Measurements from ENCODE around the gene RIC8B.
A peak's percentile ranks its signal among the peaks of the same experiment; 100 is the strongest.

The RIC8B gene

DNA sequence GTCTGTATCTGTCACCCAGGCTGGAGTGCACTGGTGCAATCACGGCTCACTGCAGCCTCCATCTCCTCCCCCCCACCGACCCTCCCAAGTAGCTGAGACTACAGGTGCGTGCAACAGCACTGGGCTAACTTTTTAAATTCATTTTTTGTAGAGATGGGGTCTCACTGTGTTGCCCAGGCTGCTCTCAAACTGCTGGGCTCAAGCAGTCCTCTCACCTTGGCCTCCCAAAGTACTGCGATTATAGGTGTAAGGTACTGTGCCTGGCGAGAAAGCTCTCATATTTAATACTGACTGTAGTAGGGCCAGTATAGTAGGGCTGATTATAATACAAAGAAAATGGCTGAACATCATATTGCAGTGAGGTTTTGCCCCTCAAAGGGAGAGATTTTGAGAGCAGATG, 2.4 kb downstream of the RIC8B start:
- Histone ChIP-seq H3K9ac (ENCODE audit: low read depth, low read length) (no peak overlapping the region), H3K9me3 (ENCODE audit: control insufficient read depth, insufficient read depth, low read length) (no peaks in the 10 kb centered on the region), H3K36me3 (ENCODE audit: control insufficient read depth, insufficient read depth, low read length) (no peaks in the 10 kb centered on the region), H3K27me3 (ENCODE audit: control insufficient read depth, insufficient read depth, low read length) (no peaks in the 10 kb centered on the region), H3K4me3 (ENCODE audit: low read depth, low read length) (no peak overlapping the region), H3K4me1 (ENCODE audit: control insufficient read depth, insufficient read depth, low read length) (peaks cover 14% of the 10 kb centered on the region)

- H3K4me3 ChIP-seq (ENCODE audit: low read depth, low read length), result no peak overlapping the region
- no peaks in the 10 kb centered on the region for H3K9me3 ChIP-seq (ENCODE audit: control insufficient read depth, insufficient read depth, low read length)
- no peaks in the 10 kb centered on the region for H3K27me3 ChIP-seq (ENCODE audit: control insufficient read depth, insufficient read depth, low read length)
- H3K36me3 ChIP-seq (ENCODE audit: control insufficient read depth, insufficient read depth, low read length), result no peaks in the 10 kb centered on the region
- H3K4me1 ChIP-seq (ENCODE audit: control insufficient read depth, insufficient read depth, low read length), result peaks cover 24% of the 10 kb centered on the region
- no peak overlapping the region for H3K9ac ChIP-seq (ENCODE audit: low read depth, low read length)
These were observed 5.6 kb downstream of the RIC8B start for GRCh38 chr12:106780010-106780631.

GRCh38 chr12:106782619-106783018, 8.1 kb downstream of the RIC8B start:
- Histone ChIP-seq H3K4me1 (ENCODE audit: control insufficient read depth, insufficient read depth, low read length) (peaks cover 15% of the 10 kb centered on the region), H3K36me3 (ENCODE audit: control insufficient read depth, insufficient read depth, low read length) (peaks cover 2% of the 10 kb centered on the region), H3K4me3 (ENCODE audit: low read depth, low read length) (no peak overlapping the region), H3K27me3 (ENCODE audit: control insufficient read depth, insufficient read depth, low read length) (no peaks in the 10 kb centered on the region), H3K9ac (ENCODE audit: low read depth, low read length) (no peak overlapping the region), H3K9me3 (ENCODE audit: control insufficient read depth, insufficient read depth, low read length) (no peaks in the 10 kb centered on the region)

DNA sequence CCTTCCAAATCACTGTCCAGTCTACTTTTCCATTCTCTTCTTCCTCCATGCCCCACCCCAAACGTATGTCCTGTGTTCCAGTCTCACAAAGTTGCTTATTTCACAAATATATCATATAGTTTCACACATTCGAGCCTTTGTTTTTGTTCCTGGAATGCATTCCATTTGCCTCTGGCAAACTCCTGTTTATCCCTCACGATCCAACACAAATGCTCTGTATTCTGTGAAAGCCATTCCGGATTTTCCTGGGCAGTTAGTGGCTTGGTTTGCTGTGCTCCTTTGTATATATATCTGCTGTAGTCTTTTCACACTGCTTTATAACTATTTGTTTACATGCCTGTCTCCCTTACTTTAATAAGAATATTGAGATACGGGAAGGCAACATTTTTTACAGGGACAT, 9.0 kb downstream of the RIC8B start:
- peaks cover 2% of the 10 kb centered on the region for H3K36me3 ChIP-seq (ENCODE audit: control insufficient read depth, insufficient read depth, low read length)
- H3K4me1 ChIP-seq (ENCODE audit: control insufficient read depth, insufficient read depth, low read length), result peaks cover 15% of the 10 kb centered on the region
- H3K9ac ChIP-seq (ENCODE audit: low read depth, low read length), result no peak overlapping the region
- H3K27me3 ChIP-seq (ENCODE audit: control insufficient read depth, insufficient read depth, low read length), result no peaks in the 10 kb centered on the region
- no peak overlapping the region for H3K4me3 ChIP-seq (ENCODE audit: low read depth, low read length)
- H3K9me3 ChIP-seq (ENCODE audit: control insufficient read depth, insufficient read depth, low read length), result no peaks in the 10 kb centered on the region

DNA sequence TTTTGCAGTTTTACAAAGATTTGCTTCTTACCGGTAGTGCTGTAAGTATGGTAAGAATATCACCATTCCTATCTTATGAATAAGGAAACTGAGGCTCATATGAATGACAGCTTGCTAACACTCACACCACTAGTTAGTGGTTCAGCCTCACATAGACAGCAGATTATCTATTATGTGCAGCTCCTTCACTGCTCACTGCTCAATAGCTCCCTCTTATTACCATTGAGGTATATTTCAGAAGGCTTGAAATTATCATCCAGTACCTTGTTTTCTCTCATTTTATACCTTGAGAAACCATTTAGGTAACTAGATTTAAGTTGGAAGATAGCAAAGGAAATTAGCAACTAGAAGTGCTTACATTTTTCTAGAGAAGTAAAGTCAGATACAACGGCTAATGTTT, 15.5 kb downstream of the RIC8B start:
- H3K4me1 ChIP-seq (ENCODE audit: control insufficient read depth, insufficient read depth, low read length), result no peaks in the 10 kb centered on the region
- H3K4me3 ChIP-seq (ENCODE audit: low read depth, low read length), result no peak overlapping the region
- H3K27me3 ChIP-seq (ENCODE audit: control insufficient read depth, insufficient read depth, low read length), result no peaks in the 10 kb centered on the region
- H3K36me3 ChIP-seq (ENCODE audit: control insufficient read depth, insufficient read depth, low read length), result peaks cover 2% of the 10 kb centered on the region
- no peak overlapping the region for H3K9ac ChIP-seq (ENCODE audit: low read depth, low read length)
- no peaks in the 10 kb centered on the region for H3K9me3 ChIP-seq (ENCODE audit: control insufficient read depth, insufficient read depth, low read length)

- Histone ChIP-seq H3K9ac (ENCODE audit: low read depth, low read length) (no peak overlapping the region), H3K36me3 (ENCODE audit: control insufficient read depth, insufficient read depth, low read length) (peaks cover 2% of the 10 kb centered on the region), H3K4me3 (ENCODE audit: low read depth, low read length) (no peak overlapping the region), H3K27me3 (ENCODE audit: control insufficient read depth, insufficient read depth, low read length) (no peaks in the 10 kb centered on the region), H3K9me3 (ENCODE audit: control insufficient read depth, insufficient read depth, low read length) (no peaks in the 10 kb centered on the region), H3K4me1 (ENCODE audit: control insufficient read depth, insufficient read depth, low read length) (no peaks in the 10 kb centered on the region)
These were observed 17.0 kb downstream of the RIC8B start for GRCh38 chr12:106791531-106791930.

- H3K4me3 ChIP-seq (ENCODE audit: low read depth, low read length), result no peak overlapping the region
- no peaks in the 10 kb centered on the region for H3K4me1 ChIP-seq (ENCODE audit: control insufficient read depth, insufficient read depth, low read length)
- H3K9ac ChIP-seq (ENCODE audit: low read depth, low read length), result no peak overlapping the region
- H3K36me3 ChIP-seq (ENCODE audit: control insufficient read depth, insufficient read depth, low read length), result no peaks in the 10 kb centered on the region
- H3K9me3 ChIP-seq (ENCODE audit: control insufficient read depth, insufficient read depth, low read length), result no peaks in the 10 kb centered on the region
- H3K27me3 ChIP-seq (ENCODE audit: control insufficient read depth, insufficient read depth, low read length), result no peaks in the 10 kb centered on the region
These were observed 19.9 kb downstream of the RIC8B start for GRCh38 chr12:106794369-106794768.

DNA sequence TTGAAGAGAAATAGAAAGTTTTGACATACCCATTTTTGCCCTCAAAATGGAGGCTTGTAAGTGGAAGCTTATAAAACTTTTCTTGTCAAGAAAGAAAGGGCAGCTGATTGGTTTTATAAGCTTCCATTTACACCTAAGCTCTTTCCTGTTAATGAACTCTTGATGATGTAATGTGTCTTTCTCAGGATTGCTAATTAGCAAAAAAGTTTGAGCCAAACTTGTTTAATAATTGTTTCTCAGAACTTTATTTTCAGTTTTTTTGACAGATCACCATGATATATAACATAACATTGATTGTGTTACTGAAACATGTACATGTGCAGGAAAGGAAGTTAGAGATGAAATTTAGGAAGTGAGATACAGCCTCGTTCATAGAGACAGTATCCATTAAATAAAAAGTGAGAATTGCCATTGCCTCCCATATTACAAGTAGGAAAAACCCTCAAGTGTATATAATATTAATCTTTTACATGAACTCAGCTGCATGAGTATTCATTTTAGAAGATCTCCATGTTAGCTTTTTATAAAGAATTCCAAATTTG, 26.8 kb downstream of the RIC8B start:
- H3K36me3 ChIP-seq (ENCODE audit: control insufficient read depth, insufficient read depth, low read length), result no peaks in the 10 kb centered on the region
- H3K9ac ChIP-seq (ENCODE audit: low read depth, low read length), result no peak overlapping the region
- no peaks in the 10 kb centered on the region for H3K27me3 ChIP-seq (ENCODE audit: control insufficient read depth, insufficient read depth, low read length)
- H3K4me3 ChIP-seq (ENCODE audit: low read depth, low read length), result no peak overlapping the region
- no peaks in the 10 kb centered on the region for H3K4me1 ChIP-seq (ENCODE audit: control insufficient read depth, insufficient read depth, low read length)
- no peaks in the 10 kb centered on the region for H3K9me3 ChIP-seq (ENCODE audit: control insufficient read depth, insufficient read depth, low read length)

DNA sequence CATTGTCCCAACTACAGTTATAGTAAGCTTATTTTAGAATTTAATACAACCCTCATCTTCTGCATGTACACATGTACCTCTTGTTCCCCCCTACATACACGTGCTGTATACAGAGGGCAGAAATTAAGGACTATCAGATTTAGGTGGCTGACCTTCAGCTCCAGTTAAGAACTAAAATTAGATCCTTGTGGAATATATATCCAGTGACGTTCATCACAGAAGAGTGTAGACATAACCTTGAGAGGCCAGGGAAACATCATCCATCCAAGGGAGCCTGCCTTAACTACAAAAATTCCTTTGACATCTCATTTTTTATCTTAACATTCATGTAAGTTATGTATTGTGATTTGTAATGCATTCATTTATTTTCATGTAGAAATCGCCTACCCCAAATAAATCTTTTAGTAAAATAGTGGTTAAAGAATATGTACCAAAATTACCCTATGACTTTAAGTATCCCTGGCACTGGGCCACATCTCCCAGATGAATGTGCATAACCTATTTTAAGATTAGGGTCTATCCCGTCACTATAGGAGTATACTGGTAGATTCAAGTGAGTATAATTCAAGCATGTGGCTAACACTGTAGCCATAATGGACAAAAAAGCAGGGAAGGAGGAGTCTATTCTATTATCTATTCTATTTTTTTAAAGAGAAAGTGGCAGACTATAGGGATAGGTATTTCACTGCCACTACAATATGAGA, 27.5 kb downstream of the RIC8B start:
- no peaks in the 10 kb centered on the region for H3K36me3 ChIP-seq (ENCODE audit: control insufficient read depth, insufficient read depth, low read length)
- no peaks in the 10 kb centered on the region for H3K9me3 ChIP-seq (ENCODE audit: control insufficient read depth, insufficient read depth, low read length)
- H3K4me1 ChIP-seq (ENCODE audit: control insufficient read depth, insufficient read depth, low read length), result no peaks in the 10 kb centered on the region
- H3K4me3 ChIP-seq (ENCODE audit: low read depth, low read length), result no peak overlapping the region
- H3K9ac ChIP-seq (ENCODE audit: low read depth, low read length), result no peak overlapping the region
- no peaks in the 10 kb centered on the region for H3K27me3 ChIP-seq (ENCODE audit: control insufficient read depth, insufficient read depth, low read length)

- Histone ChIP-seq H3K27me3 (ENCODE audit: control insufficient read depth, insufficient read depth, low read length) (no peaks in the 10 kb centered on the region), H3K4me1 (ENCODE audit: control insufficient read depth, insufficient read depth, low read length) (no peaks in the 10 kb centered on the region), H3K9ac (ENCODE audit: low read depth, low read length) (no peak overlapping the region), H3K36me3 (ENCODE audit: control insufficient read depth, insufficient read depth, low read length) (no peaks in the 10 kb centered on the region), H3K9me3 (ENCODE audit: control insufficient read depth, insufficient read depth, low read length) (no peaks in the 10 kb centered on the region), H3K4me3 (ENCODE audit: low read depth, low read length) (no peak overlapping the region)
These were observed 30.2 kb downstream of the RIC8B start for GRCh38 chr12:106804668-106805067.

- H3K9me3 ChIP-seq (ENCODE audit: control insufficient read depth, insufficient read depth, low read length), result no peaks in the 10 kb centered on the region
- no peak overlapping the region for H3K4me3 ChIP-seq (ENCODE audit: low read depth, low read length)
- H3K9ac ChIP-seq (ENCODE audit: low read depth, low read length), result no peak overlapping the region
- H3K4me1 ChIP-seq (ENCODE audit: control insufficient read depth, insufficient read depth, low read length), result peaks cover 17% of the 10 kb centered on the region
- no peaks in the 10 kb centered on the region for H3K36me3 ChIP-seq (ENCODE audit: control insufficient read depth, insufficient read depth, low read length)
- no peaks in the 10 kb centered on the region for H3K27me3 ChIP-seq (ENCODE audit: control insufficient read depth, insufficient read depth, low read length)
These were observed 40.2 kb downstream of the RIC8B start for GRCh38 chr12:106814714-106815113.

- H3K4me3 ChIP-seq (ENCODE audit: low read depth, low read length), result no peak overlapping the region
- H3K9me3 ChIP-seq (ENCODE audit: control insufficient read depth, insufficient read depth, low read length), result no peaks in the 10 kb centered on the region
- H3K4me1 ChIP-seq (ENCODE audit: control insufficient read depth, insufficient read depth, low read length), result peaks cover 17% of the 10 kb centered on the region
- H3K36me3 ChIP-seq (ENCODE audit: control insufficient read depth, insufficient read depth, low read length), result no peaks in the 10 kb centered on the region
- H3K27me3 ChIP-seq (ENCODE audit: control insufficient read depth, insufficient read depth, low read length), result no peaks in the 10 kb centered on the region
- H3K9ac ChIP-seq (ENCODE audit: low read depth, low read length), result peak overlapping the region; percentile 6
These were observed 41.3 kb downstream of the RIC8B start for GRCh38 chr12:106815741-106816140.
